Peyer's patch (tissue), 4 donors: Measurements from ENCODE around the gene CHST11. TPM values are rescaled to one million over a fixed set of nuclear protein-coding genes. Genes with fewer than 3 reads are reported as not detected.

Experiments used
- DNase-seq, 3 donors: peaks; one replicate each; pipeline ENCODE4 v3.0.0-alpha.2; 2017 to 2019
- H3K27ac ChIP-seq, 4 donors: fragments of 200-600 bp; sonication (generic); one replicate each; pipeline ENCODE4 v1.5.1; 2016 to 2019
- H3K27me3 ChIP-seq, 2 donors: fragments of 200-600 bp; sonication (generic); one replicate each; pipeline ENCODE4 v1.5.1; 2019
- H3K36me3 ChIP-seq, 3 donors: fragments of 200-600 bp; sonication (generic); one replicate each; pipeline ENCODE4 v1.5.1; 2016 to 2019
- H3K4me1 ChIP-seq, 4 donors: fragments of 200-600 bp; sonication (generic); one replicate each; pipeline ENCODE4 v1.5.1; 2016 to 2019
- H3K4me3 ChIP-seq, 4 donors: fragments of 200-600 bp; sonication (generic); 1 replicate in 3 of 4; 2 replicates in 1 of 4; pipeline ENCODE4 v1.5.1; 2016 to 2019; ENCODE audit warnings: mild to moderate bottlenecking in 1 of 4
- H3K9me3 ChIP-seq, 4 donors: fragments of 200-600 bp; sonication (generic); one replicate each; pipeline ENCODE4 v1.5.1; 2016 to 2019; ENCODE audit warnings: mild to moderate bottlenecking in 1 of 4
- POLR2A ChIP-seq, 2 donors: fragments of 450-650 bp; IDR thresholded peaks; one replicate each; pipeline ENCODE4 v1.5.1; 2017; ENCODE audit warnings: antibody characterized with exemption in 2 of 2, mild to moderate bottlenecking in 2 of 2, moderate library complexity in 2 of 2
- total RNA-seq, 4 donors: library from RNA; depleted of rRNA; stranded (reverse); fragments of >200 nt; gene quantifications; one replicate each; pipeline ENCODE4 v1.1.0, GENCODE V29; 2016
- TF ChIP-seq, protein P1 (sequence below), 6 experiments: fragments of 450-650 bp in 4 of 6; fragments of 200-600 bp in 2 of 6; sonication (generic) in 1 of 6; IDR thresholded peaks; one replicate each; pipeline ENCODE4 v1.5.1; 2017 to 2019; ENCODE audit warnings: antibody characterized with exemption in 6 of 6, mild to moderate bottlenecking in 3 of 6, moderate library complexity in 1 of 6

Gene CHST11
- total RNA-seq, 4 donors from 2014 or later = 9.9 to 119 (median 15.6) TPM

DNA sequence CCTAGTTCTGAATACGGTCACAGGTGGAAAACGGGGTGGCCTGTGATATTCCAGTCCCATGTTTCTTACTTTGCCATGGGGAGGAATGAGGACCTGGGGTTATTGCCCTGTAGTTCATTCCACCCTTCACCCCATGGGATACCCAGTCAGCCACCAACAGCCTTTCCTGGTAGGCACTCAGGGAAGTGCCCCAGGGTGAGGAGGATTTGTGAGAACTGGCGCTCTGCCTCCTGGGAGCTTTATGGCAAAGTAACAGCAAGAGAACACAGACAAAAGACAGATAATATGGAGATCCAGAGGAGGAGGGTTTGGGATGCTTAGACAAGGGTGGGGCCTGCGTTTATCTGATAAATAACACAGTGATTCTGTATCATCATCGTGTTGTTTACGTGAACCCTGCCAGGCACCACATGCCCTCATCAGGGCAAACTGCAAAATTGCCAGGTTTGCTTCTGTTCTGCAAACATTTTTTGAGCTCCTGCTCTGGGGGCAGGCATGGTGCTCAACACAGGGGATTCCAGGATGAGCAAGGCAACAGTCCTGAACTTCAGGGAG, 277.9 kb downstream of the CHST11 start:
- no peaks in the 10 kb centered on the region for H3K9me3 ChIP-seq
- no peak overlapping the region for H3K27ac ChIP-seq
- no peaks in the 10 kb centered on the region for H3K36me3 ChIP-seq

DNA sequence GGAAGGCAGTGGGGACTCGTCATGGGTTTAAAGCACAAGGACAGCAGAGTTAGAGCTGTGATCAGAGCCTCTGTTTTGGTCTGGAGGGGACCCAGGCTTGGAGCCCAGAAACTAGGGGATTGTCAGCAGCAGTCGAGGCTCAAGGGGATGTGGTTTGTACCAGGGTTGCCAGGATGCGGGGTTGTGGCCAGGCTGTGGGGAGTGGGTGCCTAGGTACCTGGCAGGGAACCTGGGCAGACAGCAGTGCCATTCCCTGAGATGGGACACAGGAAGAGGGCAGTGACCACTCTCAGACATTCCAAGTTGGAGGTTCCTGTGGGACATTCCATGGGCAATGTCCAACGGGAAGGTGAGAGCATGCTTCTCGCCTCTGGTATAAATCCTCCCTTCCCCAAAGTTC, 279.1 kb downstream of the CHST11 start:
- TF ChIP-seq, protein P1, sequence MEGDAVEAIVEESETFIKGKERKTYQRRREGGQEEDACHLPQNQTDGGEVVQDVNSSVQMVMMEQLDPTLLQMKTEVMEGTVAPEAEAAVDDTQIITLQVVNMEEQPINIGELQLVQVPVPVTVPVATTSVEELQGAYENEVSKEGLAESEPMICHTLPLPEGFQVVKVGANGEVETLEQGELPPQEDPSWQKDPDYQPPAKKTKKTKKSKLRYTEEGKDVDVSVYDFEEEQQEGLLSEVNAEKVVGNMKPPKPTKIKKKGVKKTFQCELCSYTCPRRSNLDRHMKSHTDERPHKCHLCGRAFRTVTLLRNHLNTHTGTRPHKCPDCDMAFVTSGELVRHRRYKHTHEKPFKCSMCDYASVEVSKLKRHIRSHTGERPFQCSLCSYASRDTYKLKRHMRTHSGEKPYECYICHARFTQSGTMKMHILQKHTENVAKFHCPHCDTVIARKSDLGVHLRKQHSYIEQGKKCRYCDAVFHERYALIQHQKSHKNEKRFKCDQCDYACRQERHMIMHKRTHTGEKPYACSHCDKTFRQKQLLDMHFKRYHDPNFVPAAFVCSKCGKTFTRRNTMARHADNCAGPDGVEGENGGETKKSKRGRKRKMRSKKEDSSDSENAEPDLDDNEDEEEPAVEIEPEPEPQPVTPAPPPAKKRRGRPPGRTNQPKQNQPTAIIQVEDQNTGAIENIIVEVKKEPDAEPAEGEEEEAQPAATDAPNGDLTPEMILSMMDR (IDR thresholded peaks at IDR 0.05) = no peak
- TF ChIP-seq POLR2A (IDR thresholded peaks at IDR 0.05) = no peak
- Histone ChIP-seq H3K27me3 (no peaks in the 10 kb centered on the region), H3K9me3 (no peaks in the 10 kb centered on the region), H3K4me3 (no peak overlapping the region), H3K27ac (no peak overlapping the region), H3K4me1 (peaks cover 0 to 8% (median 3%) of the 10 kb centered on the region in 4 donors), H3K36me3 (no peaks in the 10 kb centered on the region)
- no peak for DNase-seq

More for the DNA sequence above, 277.9 kb downstream of the CHST11 start:
- Histone ChIP-seq H3K4me3 (no peak overlapping the region), H3K27me3 (no peaks in the 10 kb centered on the region), H3K4me1 (peaks cover 0 to 8% (median 3%) of the 10 kb centered on the region in 4 donors)
- TF ChIP-seq, protein P1 (IDR thresholded peaks at IDR 0.05) = no peak
- no peak for TF ChIP-seq POLR2A (IDR thresholded peaks at IDR 0.05)
- no peak for DNase-seq

DNA sequence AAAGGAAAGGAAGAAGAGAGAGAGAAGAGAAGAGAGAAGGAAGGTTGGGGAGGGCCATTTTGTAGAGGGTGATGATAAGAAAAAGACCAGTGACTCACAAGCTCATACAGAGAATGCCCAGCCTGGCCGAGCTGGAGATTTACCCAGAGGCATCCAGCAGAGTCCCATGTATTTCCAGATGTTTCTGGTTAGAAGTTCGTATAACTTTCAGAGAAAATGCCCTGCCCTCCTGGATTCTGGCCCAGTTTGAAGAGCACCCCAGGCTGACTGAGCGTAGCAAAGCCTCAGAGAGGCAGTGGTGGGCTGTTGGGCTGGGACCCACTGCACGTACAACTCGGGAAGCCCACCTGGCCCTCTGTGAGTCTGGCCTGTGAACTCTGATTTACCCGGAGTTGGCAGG, 279.6 kb downstream of the CHST11 start:
- DNase-seq = no peak
- Histone ChIP-seq H3K4me1 (peaks cover 0 to 10% (median 6%) of the 10 kb centered on the region in 4 donors), H3K27me3 (no peaks in the 10 kb centered on the region), H3K4me3 (no peak overlapping the region), H3K9me3 (no peaks in the 10 kb centered on the region), H3K27ac (no peak overlapping the region), H3K36me3 (no peaks in the 10 kb centered on the region)
- TF ChIP-seq, protein P1 (IDR thresholded peaks at IDR 0.05) = no peak
- no peak for TF ChIP-seq POLR2A (IDR thresholded peaks at IDR 0.05)

DNA sequence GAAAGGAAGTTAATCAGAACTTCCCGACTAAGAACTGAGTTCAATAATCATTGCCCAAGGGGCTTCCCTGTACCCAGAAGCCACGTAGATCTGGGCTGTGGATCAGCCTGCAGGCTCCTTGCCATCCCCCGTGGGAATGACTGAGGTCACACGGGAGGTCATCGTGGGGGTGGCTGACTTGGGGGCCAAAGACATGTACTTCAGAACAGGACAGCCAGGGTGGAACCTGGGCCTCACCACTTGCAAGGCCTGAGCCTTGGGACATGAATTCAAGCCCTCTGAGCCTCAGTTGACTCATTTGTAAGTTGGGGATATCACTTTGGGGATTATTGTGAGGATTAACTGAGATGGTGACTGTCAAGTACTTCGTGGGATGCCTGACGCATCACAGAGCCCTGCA, 280.4 kb downstream of the CHST11 start:
- H3K4me3 ChIP-seq = no peak overlapping the region
- no peaks in the 10 kb centered on the region for H3K27me3 ChIP-seq
- H3K36me3 ChIP-seq = no peaks in the 10 kb centered on the region
- peaks cover 0 to 15% (median 8%) of the 10 kb centered on the region in 4 donors for H3K4me1 ChIP-seq
- H3K9me3 ChIP-seq = no peaks in the 10 kb centered on the region
- no peak overlapping the region for H3K27ac ChIP-seq
- no peak for TF ChIP-seq POLR2A (IDR thresholded peaks at IDR 0.05)
- TF ChIP-seq, protein P1 (IDR thresholded peaks at IDR 0.05) = no peak
- DNase-seq = no peak

DNA sequence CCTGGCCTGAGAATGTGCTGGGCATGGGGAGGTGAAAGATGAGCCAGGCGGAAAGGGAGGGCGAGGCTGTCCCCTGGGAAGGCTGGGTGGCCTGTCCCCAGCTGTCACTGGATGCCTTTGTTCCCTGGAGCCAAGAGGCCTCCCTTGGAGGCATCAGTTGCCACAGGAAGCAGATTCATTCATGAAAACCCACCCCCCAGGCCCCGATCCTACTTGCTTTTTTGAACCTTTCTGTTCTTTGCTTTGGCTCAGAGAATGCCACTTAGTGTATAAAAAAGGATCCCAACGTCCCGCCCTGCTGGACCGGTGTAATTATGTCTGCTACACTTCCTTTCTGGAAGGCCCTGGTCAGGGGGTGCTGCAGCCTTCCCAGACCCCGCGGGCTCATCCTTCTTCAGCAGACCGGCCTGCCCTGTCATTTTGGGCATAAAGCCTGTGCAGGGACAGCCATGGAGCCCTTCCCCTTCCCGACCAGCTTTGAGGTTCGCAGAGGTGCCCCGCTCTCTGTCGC, 281.1 kb downstream of the CHST11 start:
- no peak for DNase-seq
- Histone ChIP-seq H3K4me1 (peaks cover 0 to 23% (median 9%) of the 10 kb centered on the region in 4 donors), H3K4me3 (no peak overlapping the region), H3K27ac (peak overlapping the region in 1 of 4 donors; percentile 18), H3K9me3 (no peaks in the 10 kb centered on the region), H3K27me3 (no peaks in the 10 kb centered on the region), H3K36me3 (no peaks in the 10 kb centered on the region)
- no peak for TF ChIP-seq POLR2A (IDR thresholded peaks at IDR 0.05)
- TF ChIP-seq, protein P1 (IDR thresholded peaks at IDR 0.05) = no peak
